ENCODE results near the gene BABAM2. TPM values are rescaled to one million over a fixed set of nuclear protein-coding genes. Genes with fewer than 3 reads are reported as not detected.

Gene BABAM2
- total and polyA plus RNA-seq, 10 of the 15 experiments (the other 5 are each of a cell fraction or from before 2014, with no cell fraction given): 30.7 to 59.9 (median 44.5) TPM

- TF ChIP-seq CUX1 (IDR thresholded peaks at IDR 0.05; ENCODE audit: insufficient replicate concordance, low read depth, low read length) (no peak), ELK1 (IDR thresholded peaks at IDR 0.05; ENCODE audit: low read depth, low read length) (no peak), JUNB (IDR thresholded peaks at IDR 0.05) (no peak)
Measured at GRCh38 chr2:27886322-27886721, 4.2 kb upstream of the BABAM2 start (continued).

GRCh38 chr2:27887111-27887510 lies 3.4 kb upstream of the BABAM2 start:
- H3K79me2 ChIP-seq (ENCODE audit: control insufficient read depth, insufficient read depth, low read length): peaks cover 10% of the 10 kb centered on the region
- FAIRE-seq (no peak), DNase-seq (ENCODE audit: low read depth, low spot score) (no peak), ATAC-seq (no peak)
- H2AFZ ChIP-seq (ENCODE audit: control insufficient read depth, low read depth, low read length): no peak overlapping the region
- no peak overlapping the region for H3K4me3 ChIP-seq
- ChIA-PET CTCF (no interaction called here), POLR2A (interaction anchor here (0.8 kb wide), 1 partner anchor 14 kb away, joined by 4 read pairs; no protein-coding TSS in a partner anchor), SMC1A (ENCODE audit: uncharacterized antibody, unreplicated experiment) (interaction anchor here (0.6 to 1.5 kb wide), 5 partner anchors 37 to 117 kb away, joined by 3 to 4 read pairs (median 3); no protein-coding TSS in a partner anchor), RAD21 (ENCODE audit: unreplicated experiment) (no interaction called here)
- H3K9me3 ChIP-seq (replicated peaks; ENCODE audit: control insufficient read depth, insufficient read depth, low read length): no peaks in the 10 kb centered on the region
- in situ Hi-C loops (cut with MboI) (no loop called here), intact Hi-C loops (cut with micrococcal nuclease; ENCODE audit: unreplicated experiment) (no loop called here)
- no TSS peak for BruUV-seq (replicated peaks)
- no peak overlapping the region for H3K9ac ChIP-seq (ENCODE audit: control insufficient read depth, insufficient read depth, low read length)
- H3K27me3 ChIP-seq (replicated peaks in 1 of 2; ENCODE audit: control insufficient read depth in 2 of 2, insufficient read depth in 2 of 2, low read length in 1 of 2): no peaks in the 10 kb centered on the region
- no peak overlapping the region for H3K4me2 ChIP-seq (ENCODE audit: control insufficient read depth, insufficient read depth)
- H4K20me1 ChIP-seq (ENCODE audit: control insufficient read depth, insufficient read depth): no peaks in the 10 kb centered on the region
- TF ChIP-seq CHD4 (IDR thresholded peaks at IDR 0.05) (no peak), CHD2 (IDR thresholded peaks at IDR 0.05; ENCODE audit: borderline replicate concordance, low read depth, low read length) (no peak), CREB1 (IDR thresholded peaks at IDR 0.05; ENCODE audit: low read depth) (no peak), SKIL (IDR thresholded peaks at IDR 0.05; ENCODE audit: low read depth, poor library complexity, severe bottlenecking) (no peak), RELB (IDR thresholded peaks at IDR 0.05; ENCODE audit: low read depth) (no peak), TAF1 (IDR thresholded peaks at IDR 0.05; ENCODE audit: borderline replicate concordance, low read depth, low read length) (no peak), ZNF622 (IDR thresholded peaks at IDR 0.05) (no peak)
- no peak overlapping the region for H3K27ac ChIP-seq (ENCODE audit: control insufficient read depth, insufficient read depth)
- no peaks in the 10 kb centered on the region for H3K4me1 ChIP-seq (ENCODE audit: control insufficient read depth, insufficient read depth, low read length)
- H3K36me3 ChIP-seq (ENCODE audit: control insufficient read depth in 2 of 2, insufficient read depth in 2 of 2, low read length in 1 of 2): no peaks in the 10 kb centered on the region
- 50% methylated on average over 2 of the region's 2 CpGs for WGBS (ENCODE audit: insufficient coverage, insufficient replicate concordance, low lambda C conversion rate, missing lambda C conversion rate)
